Osteocyte (in vitro differentiated cells): ENCODE results near the gene IGFALS. TPM values are rescaled to one million over a fixed set of nuclear protein-coding genes. Genes with fewer than 3 reads are reported as not detected.

Source experiments
- DNase-seq: peaks from one replicate; pipeline ENCODE4 v3.0.0; 2021; ENCODE audit warnings: mixed read lengths; ENCODE audit not compliant: unreplicated experiment; ENCODE audit errors: extremely low spot score
- H3K27ac Mint-ChIP-seq: one replicate; pipeline ENCODE4 v1.8.0; 2021; ENCODE audit warnings: mild to moderate bottlenecking, mixed read lengths; ENCODE audit not compliant: unreplicated experiment
- H3K27me3 Mint-ChIP-seq: one replicate; pipeline ENCODE4 v1.8.0; 2021; ENCODE audit warnings: mixed read lengths; ENCODE audit not compliant: unreplicated experiment
- H3K36me3 Mint-ChIP-seq: one replicate; pipeline ENCODE4 v1.8.0; 2021; ENCODE audit warnings: mixed read lengths; ENCODE audit not compliant: unreplicated experiment
- H3K4me1 Mint-ChIP-seq: one replicate; pipeline ENCODE4 v1.8.0; 2021; ENCODE audit warnings: mixed read lengths; ENCODE audit not compliant: unreplicated experiment
- H3K4me3 Mint-ChIP-seq: one replicate; pipeline ENCODE4 v1.8.0; 2021; ENCODE audit warnings: mild to moderate bottlenecking, moderate library complexity, mixed read lengths; ENCODE audit not compliant: unreplicated experiment
- H3K9me3 Mint-ChIP-seq: one replicate; pipeline ENCODE4 v1.8.0; 2021; ENCODE audit warnings: mixed read lengths; ENCODE audit not compliant: unreplicated experiment
- CTCF ChIP-seq: fragments of 200-600 bp; sonication (generic); IDR thresholded peaks from 2 replicates; pipeline ENCODE4 v1.5.0; 2021; ENCODE audit warnings: antibody characterized with exemption, mild to moderate bottlenecking, moderate library complexity
- total RNA-seq: library from RNA; stranded (reverse); gene quantifications from 2 replicates; pipeline ENCODE4 v1.2.1, GENCODE V29; 2021

Gene IGFALS
- total RNA-seq, 1 donor from 2014 or later, result 0.43 TPM

GRCh38 chr16:1770328-1771187, 22.9 kb downstream of the IGFALS start:
- Mint-ChIP-seq H3K27ac (no peak overlapping the region), H3K4me1 (peaks cover 20% of the 10 kb centered on the region), H3K27me3 (no peaks in the 10 kb centered on the region), H3K4me3 (peak overlapping the region; percentile 66), H3K9me3 (no peaks in the 10 kb centered on the region), H3K36me3 (peaks cover 5% of the 10 kb centered on the region)
- TF ChIP-seq CTCF, result no peak
- no peak for DNase-seq

- no peak for DNase-seq
- no peaks in the 10 kb centered on the region for H3K27me3 Mint-ChIP-seq
- peaks cover 5% of the 10 kb centered on the region for H3K36me3 Mint-ChIP-seq
- peak overlapping the region; percentile 52 for H3K4me3 Mint-ChIP-seq
- peaks cover 16% of the 10 kb centered on the region for H3K4me1 Mint-ChIP-seq
- no peak overlapping the region for H3K27ac Mint-ChIP-seq
- no peak for TF ChIP-seq CTCF
- H3K9me3 Mint-ChIP-seq, result no peaks in the 10 kb centered on the region
Observed at GRCh38 chr16:1769402-1770300, 23.9 kb downstream of the IGFALS start.

GRCh38 chr16:1768767-1769401, 24.6 kb downstream of the IGFALS start:
- TF ChIP-seq CTCF, result no peak
- H3K9me3 Mint-ChIP-seq, result no peaks in the 10 kb centered on the region
- H3K27ac Mint-ChIP-seq, result no peak overlapping the region
- H3K4me3 Mint-ChIP-seq, result no peak overlapping the region
- peaks cover 5% of the 10 kb centered on the region for H3K36me3 Mint-ChIP-seq
- H3K27me3 Mint-ChIP-seq, result no peaks in the 10 kb centered on the region
- no peak for DNase-seq
- peaks cover 13% of the 10 kb centered on the region for H3K4me1 Mint-ChIP-seq

- TF ChIP-seq CTCF, result no peak
- peaks cover 12% of the 10 kb centered on the region for H3K4me1 Mint-ChIP-seq
- DNase-seq, result no peak
- H3K36me3 Mint-ChIP-seq, result peaks cover 5% of the 10 kb centered on the region
- H3K27me3 Mint-ChIP-seq, result no peaks in the 10 kb centered on the region
- H3K4me3 Mint-ChIP-seq, result no peak overlapping the region
- no peak overlapping the region for H3K27ac Mint-ChIP-seq
- H3K9me3 Mint-ChIP-seq, result no peaks in the 10 kb centered on the region
Observed at GRCh38 chr16:1768061-1768766, 25.3 kb downstream of the IGFALS start.
